H9 (cell line): ENCODE data around the gene MROH2B. TPM values are rescaled to one million over a fixed set of nuclear protein-coding genes. Genes with fewer than 3 reads are reported as not detected.

Experiments
- DNase-seq: peaks from one replicate; pipeline ENCODE4 v3.0.0-alpha.2; 2017
- H2AFZ ChIP-seq: one replicate; pipeline ENCODE4 v1.6.1; 2013; ENCODE audit warnings: mild to moderate bottlenecking, low read length, control low read depth, moderate library complexity
- H2AK5ac ChIP-seq: 2 replicates; pipeline ENCODE4 v1.6.1; 2013; ENCODE audit warnings: low read length, control low read depth, mixed read lengths; ENCODE audit not compliant: insufficient read length
- H2BK120ac ChIP-seq: one replicate; pipeline ENCODE4 v1.6.1; 2013; ENCODE audit warnings: low read depth, mild to moderate bottlenecking, low read length, control low read depth, inconsistent platforms; ENCODE audit not compliant: poor library complexity, severe bottlenecking
- H2BK12ac ChIP-seq: 2 replicates; pipeline ENCODE4 v1.6.1; 2013; ENCODE audit warnings: low read length, control low read depth, mixed read lengths, low read depth; ENCODE audit not compliant: insufficient read length
- H2BK15ac ChIP-seq: 2 replicates; pipeline ENCODE4 v1.6.1; 2013; ENCODE audit warnings: low read depth, low read length, control low read depth
- H2BK20ac ChIP-seq: one replicate; pipeline ENCODE4 v1.6.1; 2013; ENCODE audit warnings: low read depth, mild to moderate bottlenecking, low read length, control low read depth, inconsistent platforms; ENCODE audit not compliant: poor library complexity, severe bottlenecking
- H2BK5ac ChIP-seq: 2 replicates; pipeline ENCODE4 v1.6.1; 2013; ENCODE audit warnings: low read length, control low read depth, mixed read lengths; ENCODE audit not compliant: insufficient read length
- H3K14ac ChIP-seq: 2 replicates; pipeline ENCODE4 v1.6.1; 2013; ENCODE audit warnings: low read length, control low read depth; ENCODE audit not compliant: insufficient read depth
- H3K18ac ChIP-seq: 2 replicates; pipeline ENCODE4 v1.6.1; 2013; ENCODE audit warnings: low read depth, mild to moderate bottlenecking, mixed read lengths, low read length, control low read depth; ENCODE audit not compliant: insufficient read length
- H3K23ac ChIP-seq: 2 replicates; pipeline ENCODE4 v1.6.1; 2013; ENCODE audit warnings: low read length, control low read depth, mixed read lengths, low read depth; ENCODE audit not compliant: insufficient read length
- H3K23me2 ChIP-seq: 2 replicates; pipeline ENCODE4 v1.6.1; 2013; ENCODE audit warnings: low read depth, mild to moderate bottlenecking, mixed read lengths, low read length, control low read depth; ENCODE audit not compliant: insufficient read length, poor library complexity, severe bottlenecking
- H3K27ac ChIP-seq: 2 replicates; pipeline ENCODE4 v1.5.1; 2013; ENCODE audit warnings: low read length, control low read depth, mixed read lengths, low read depth; ENCODE audit not compliant: insufficient read length
- H3K27me3 ChIP-seq: 2 replicates; pipeline ENCODE4 v1.6.1; 2013; ENCODE audit warnings: low read length, control low read depth, inconsistent platforms; ENCODE audit not compliant: insufficient read depth
- H3K4ac ChIP-seq: 2 replicates; pipeline ENCODE4 v1.6.1; 2013; ENCODE audit warnings: low read depth, mild to moderate bottlenecking, control low read depth, inconsistent platforms, low read length, moderate library complexity
- H3K4me1 ChIP-seq: 2 replicates; pipeline ENCODE4 v1.6.1; 2013; ENCODE audit warnings: low read length, control low read depth, inconsistent platforms; ENCODE audit not compliant: insufficient read depth
- H3K4me2 ChIP-seq: 2 replicates; pipeline ENCODE4 v1.6.1; 2013; ENCODE audit warnings: low read length, control low read depth, mixed read lengths; ENCODE audit not compliant: insufficient read length, insufficient read depth
- H3K56ac ChIP-seq: 2 replicates; pipeline ENCODE4 v1.6.1; 2013; ENCODE audit warnings: low read depth, mild to moderate bottlenecking, mixed read lengths, low read length, control low read depth; ENCODE audit not compliant: insufficient read length
- H3K79me1 ChIP-seq: 2 replicates; pipeline ENCODE4 v1.6.1; 2013; ENCODE audit warnings: low read depth, mild to moderate bottlenecking, moderate library complexity, low read length, control low read depth, inconsistent platforms; ENCODE audit not compliant: insufficient read depth, poor library complexity, severe bottlenecking
- H3K79me2 ChIP-seq: 2 replicates; pipeline ENCODE4 v1.6.1; 2013; ENCODE audit warnings: low read length, control low read depth, inconsistent platforms; ENCODE audit not compliant: insufficient read depth
- H3K9ac ChIP-seq: 2 replicates; pipeline ENCODE4 v1.6.1; 2013; ENCODE audit warnings: low read length, control low read depth, mixed read lengths; ENCODE audit not compliant: insufficient read length; ENCODE audit errors: extremely low read depth
- H3K9me3 ChIP-seq: one replicate; pipeline ENCODE4 v1.6.1; 2013; ENCODE audit warnings: low read depth, low read length, inconsistent platforms; ENCODE audit not compliant: control insufficient read depth
- H3T11ph ChIP-seq: one replicate; pipeline ENCODE4 v1.6.1; 2013; ENCODE audit warnings: mild to moderate bottlenecking, low read length, control low read depth, inconsistent platforms
- H4K20me1 ChIP-seq: one replicate; pipeline ENCODE4 v1.6.1; 2013; ENCODE audit not compliant: control insufficient read depth, insufficient read length, insufficient read depth
- H4K5ac ChIP-seq: 2 replicates; pipeline ENCODE4 v1.6.1; 2013; ENCODE audit warnings: low read depth, mild to moderate bottlenecking, mixed read lengths, low read length, control low read depth; ENCODE audit not compliant: insufficient read length
- H4K8ac ChIP-seq: replicated peaks from 2 replicates; pipeline ENCODE4 v1.6.1; 2013; ENCODE audit warnings: low read length, control low read depth, mixed read lengths, low read depth; ENCODE audit not compliant: insufficient read length
- H4K91ac ChIP-seq: 2 replicates; pipeline ENCODE4 v1.6.1; 2013; ENCODE audit warnings: low read depth, mild to moderate bottlenecking, moderate library complexity, mixed read lengths, low read length, control low read depth; ENCODE audit not compliant: insufficient read length
- H3K27ac Mint-ChIP-seq, 3 experiments: 2 replicates in 2 of 3; 3 replicates in 1 of 3; pipeline ENCODE4 v1.8.0; 2020 to 2021; ENCODE audit warnings: mixed read lengths in 3 of 3, mild to moderate bottlenecking in 1 of 3, moderate library complexity in 1 of 3
- H3K27me3 Mint-ChIP-seq: 2 replicates; pipeline ENCODE4 v1.8.0; 2021; ENCODE audit warnings: low read depth, mild to moderate bottlenecking, moderate library complexity, mixed read lengths
- H3K36me3 Mint-ChIP-seq, 3 experiments: 2 replicates in 2 of 3; 3 replicates in 1 of 3; pipeline ENCODE4 v1.8.0; 2020 to 2021; ENCODE audit warnings: low read depth in 3 of 3, mixed read lengths in 3 of 3; ENCODE audit not compliant: insufficient read depth in 1 of 3
- H3K4me1 Mint-ChIP-seq, 2 experiments: 2 replicates each; pipeline ENCODE4 v1.8.0; 2020; ENCODE audit warnings: mixed read lengths in 2 of 2
- H3K4me3 Mint-ChIP-seq, 2 experiments: 2 replicates in 1 of 2; 3 replicates in 1 of 2; pipeline ENCODE4 v1.8.0; 2020 to 2021; ENCODE audit warnings: mild to moderate bottlenecking in 2 of 2, mixed read lengths in 2 of 2, moderate library complexity in 1 of 2
- H3K9me3 Mint-ChIP-seq, 2 experiments: 2 replicates in 1 of 2; 3 replicates in 1 of 2; pipeline ENCODE4 v1.8.0; 2020; ENCODE audit warnings: mild to moderate bottlenecking in 2 of 2, mixed read lengths in 2 of 2, moderate library complexity in 1 of 2
- CTCF ChIP-seq: fragments of 200-600 bp; sonication (generic); conservative IDR thresholded peaks from 3 replicates; pipeline ENCODE4 v1.8.0; 2021; ENCODE audit warnings: antibody characterized with exemption, mild to moderate bottlenecking
- WGBS: extraction: QIAGEN DNeasy Blood & Tissue Kit; methylation state at CpG from one replicate; pipeline ENCODE4 v1.1.7; 2013; ENCODE audit warnings: missing lambda C conversion rate, low lambda C conversion rate, mixed read lengths; ENCODE audit not compliant: insufficient read length; ENCODE audit errors: extremely low coverage; 5-methylcytosine and 5-hydroxymethylcytosine counted together
- total RNA-seq: library from RNA; stranded (reverse); gene quantifications from 2 replicates; pipeline ENCODE4 v1.2.1, GENCODE V29; 2021

Gene MROH2B
- total RNA-seq, 1 experiment from 2014 or later = not detected

DNA sequence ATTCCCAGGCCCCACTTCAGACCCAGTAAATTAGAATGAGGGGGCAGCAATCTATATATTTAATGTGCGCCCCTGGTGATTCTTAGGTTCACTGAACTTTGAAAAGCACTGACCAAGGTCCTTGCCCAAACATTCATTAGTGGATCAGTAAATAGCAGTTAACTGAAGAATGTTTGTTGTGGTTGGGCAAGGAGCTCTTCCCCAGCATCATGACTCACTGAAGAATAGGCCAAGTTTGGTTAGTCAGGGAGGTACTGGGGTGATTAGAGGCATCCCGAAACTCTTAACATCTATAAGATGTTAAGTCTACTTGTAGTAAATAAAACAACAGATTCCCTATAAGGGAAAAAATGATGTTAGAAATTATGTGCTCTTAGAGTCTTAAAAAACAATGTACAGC, 833 bp upstream of the MROH2B start:
- Mint-ChIP-seq H3K4me3 (no peak overlapping the region), H3K4me1 (peaks cover 6 to 7% of the 10 kb centered on the region in 2 experiments), H3K36me3 (peaks cover 0 to 1% (median 0%) of the 10 kb centered on the region in 3 experiments; a peak in 1 of 7 replicates), H3K27ac (no peak overlapping the region), H3K27me3 (no peaks in the 10 kb centered on the region), H3K9me3 (peaks cover 6 to 11% of the 10 kb centered on the region in 2 experiments; a peak in 4 of 5 replicates)
- Histone ChIP-seq H3K27me3 (no peaks in the 10 kb centered on the region), H3K4me1 (no peaks in the 10 kb centered on the region), H3K27ac (no peak overlapping the region), H3K9me3 (no peaks in the 10 kb centered on the region), H3K23ac (no peak overlapping the region), H3K23me2 (no peaks in the 10 kb centered on the region), H2BK120ac (no peak overlapping the region), H3K18ac (no peak overlapping the region), H4K20me1 (no peaks in the 10 kb centered on the region), H2AK5ac (no peak overlapping the region), H3K79me2 (no peaks in the 10 kb centered on the region), H3K79me1 (no peaks in the 10 kb centered on the region), H4K8ac (no peak overlapping the region), H4K91ac (no peak overlapping the region), H2BK12ac (no peak overlapping the region), H2BK20ac (no peak overlapping the region), H4K5ac (no peak overlapping the region), H2BK15ac (no peak overlapping the region), H3K4ac (no peak overlapping the region), H3K14ac (no peak overlapping the region), H2BK5ac (no peak overlapping the region), H3K9ac (no peak overlapping the region), H2AFZ (no peak overlapping the region), H3K4me2 (no peak overlapping the region), H3T11ph (no peak overlapping the region), H3K56ac (no peak overlapping the region)
- no CpG with 5 or more reads among the region's 2 CpGs for WGBS
- DNase-seq = no peak
- TF ChIP-seq CTCF = no peak
